ENCODE data around the gene EREG.

GRCh38 chr4:74394476-74395136 is 29.7 kb downstream of the EREG start:
- no peak for TF ChIP-seq CTCF (IDR thresholded peaks at IDR 0.05)
- TF ChIP-seq ZFX (IDR thresholded peaks at IDR 0.05; ENCODE audit: borderline replicate concordance) = no peak
